Loucy (cell line): Measurements from ENCODE around the gene METTL4.

Experiments used
- H2AFZ ChIP-seq: fragments of 200-600 bp; sonication (generic); 2 replicates; pipeline ENCODE4 v1.6.0; 2016; ENCODE audit warnings: antibody characterized with exemption, mild to moderate bottlenecking, low read length, moderate library complexity
- H3F3A ChIP-seq: fragments of 200-600 bp; 2 replicates; pipeline ENCODE4 v1.6.0; 2016; ENCODE audit warnings: antibody characterized with exemption, low read depth, mild to moderate bottlenecking
- H3K27me3 ChIP-seq: fragments of 200-600 bp; sonication (generic); 2 replicates; pipeline ENCODE4 v1.6.1; 2014; ENCODE audit warnings: low read length, mild to moderate bottlenecking; ENCODE audit not compliant: insufficient read depth, poor library complexity, severe bottlenecking
- H3K36me3 ChIP-seq: fragments of 200-600 bp; sonication (generic); 2 replicates; pipeline ENCODE4 v1.6.1; 2016; ENCODE audit warnings: low read length; ENCODE audit not compliant: insufficient read depth
- H3K4me1 ChIP-seq: fragments of 200-600 bp; sonication (generic); 2 replicates; pipeline ENCODE4 v1.5.1; 2014; ENCODE audit warnings: low read length, mild to moderate bottlenecking; ENCODE audit not compliant: insufficient read depth, poor library complexity, severe bottlenecking
- H3K4me2 ChIP-seq: fragments of 200-600 bp; sonication (generic); 2 replicates; pipeline ENCODE4 v1.6.0; 2014; ENCODE audit warnings: antibody characterized with exemption, low read length, low read depth, mild to moderate bottlenecking; ENCODE audit not compliant: poor library complexity, severe bottlenecking
- H3K4me3 ChIP-seq: fragments of 200-600 bp; sonication (generic); 2 replicates; pipeline ENCODE4 v1.5.1; 2014; ENCODE audit warnings: low read length, mild to moderate bottlenecking, mixed read lengths; ENCODE audit not compliant: poor library complexity, severe bottlenecking
- H3K79me2 ChIP-seq: fragments of 200-600 bp; sonication (generic); 2 replicates; pipeline ENCODE4 v1.6.1; 2014; ENCODE audit warnings: low read length; ENCODE audit not compliant: insufficient read depth
- H3K9ac ChIP-seq: fragments of 200-600 bp; sonication (generic); 2 replicates; pipeline ENCODE4 v1.6.0; 2014; ENCODE audit warnings: mild to moderate bottlenecking, low read depth, low read length, moderate library complexity; ENCODE audit not compliant: poor library complexity, severe bottlenecking
- H3K9me2 ChIP-seq: fragments of 200-600 bp; sonication (generic); replicated peaks from 2 replicates; pipeline ENCODE4 v1.6.1; 2016; ENCODE audit warnings: low read depth, low read length, mixed read lengths
- H3K9me3 ChIP-seq: fragments of 200-600 bp; sonication (generic); 2 replicates; pipeline ENCODE4 v1.6.1; 2014; ENCODE audit warnings: mild to moderate bottlenecking, antibody characterized with exemption, low read length, low read depth; ENCODE audit not compliant: insufficient read depth
- H4K20me1 ChIP-seq: fragments of 200-600 bp; sonication (generic); 2 replicates; pipeline ENCODE4 v1.6.0; 2014; ENCODE audit warnings: antibody characterized with exemption, low read length, mild to moderate bottlenecking; ENCODE audit not compliant: insufficient read depth, poor library complexity, severe bottlenecking
- CTCF ChIP-seq: fragments of 200-600 bp; sonication (generic); conservative IDR thresholded peaks from 2 replicates; pipeline ENCODE4 v1.5.1; 2014; ENCODE audit warnings: mild to moderate bottlenecking, antibody characterized with exemption, low read length
- EZH2phosphoT487 ChIP-seq: fragments of 200-600 bp; IDR thresholded peaks from 2 replicates; pipeline ENCODE4 v1.6.1; 2018; ENCODE audit warnings: antibody characterized with exemption, mild to moderate bottlenecking, moderate library complexity, borderline replicate concordance

The METTL4 gene

GRCh38 chr18:2513616-2514015 lies 57.7 kb downstream of the METTL4 start:
- Histone ChIP-seq H3K9me3 (no peaks in the 10 kb centered on the region), H3K9ac (no peak overlapping the region), H3K9me2 (no peaks in the 10 kb centered on the region), H2AFZ (no peak overlapping the region), H3F3A (no peaks in the 10 kb centered on the region), H3K79me2 (no peaks in the 10 kb centered on the region), H3K4me2 (no peak overlapping the region), H3K4me1 (peaks cover 11% of the 10 kb centered on the region), H3K27me3 (no peaks in the 10 kb centered on the region), H3K4me3 (no peak overlapping the region), H3K36me3 (no peaks in the 10 kb centered on the region), H4K20me1 (no peaks in the 10 kb centered on the region)
- TF ChIP-seq CTCF (no peak), EZH2phosphoT487 (no peak)

GRCh38 chr18:2512059-2512458 lies 59.2 kb downstream of the METTL4 start:
- Histone ChIP-seq H3K27me3 (no peaks in the 10 kb centered on the region), H4K20me1 (no peaks in the 10 kb centered on the region), H3K4me2 (no peak overlapping the region), H3K4me3 (no peak overlapping the region), H3K79me2 (no peaks in the 10 kb centered on the region), H2AFZ (no peak overlapping the region), H3F3A (no peaks in the 10 kb centered on the region), H3K9me3 (no peaks in the 10 kb centered on the region), H3K4me1 (peaks cover 11% of the 10 kb centered on the region), H3K9ac (no peak overlapping the region), H3K9me2 (no peaks in the 10 kb centered on the region), H3K36me3 (no peaks in the 10 kb centered on the region)
- no peak for TF ChIP-seq CTCF
- no peak for TF ChIP-seq EZH2phosphoT487

- no peak overlapping the region for H3K9ac ChIP-seq
- no peak overlapping the region for H2AFZ ChIP-seq
Measured at GRCh38 chr18:2511451-2511850, 59.9 kb downstream of the METTL4 start.

More at GRCh38 chr18:2511451-2511850, 59.9 kb downstream of the METTL4 start:
- Histone ChIP-seq H3F3A (no peaks in the 10 kb centered on the region), H3K9me2 (no peaks in the 10 kb centered on the region), H3K4me1 (peaks cover 7% of the 10 kb centered on the region), H3K27me3 (no peaks in the 10 kb centered on the region), H3K9me3 (no peaks in the 10 kb centered on the region), H4K20me1 (no peaks in the 10 kb centered on the region), H3K36me3 (no peaks in the 10 kb centered on the region), H3K79me2 (no peaks in the 10 kb centered on the region), H3K4me2 (no peak overlapping the region), H3K4me3 (no peak overlapping the region)
- TF ChIP-seq CTCF, result no peak
- no peak for TF ChIP-seq EZH2phosphoT487
